Measurements from ENCODE around the gene MBP.

The MBP gene

GRCh38 chr18:77100751-77101355 is 31.7 kb downstream of the MBP start:
- DNase-seq (ENCODE audit: low read depth): no peak

- DNase-seq (ENCODE audit: low read depth): no peak
These were observed 32.9 kb downstream of the MBP start for GRCh38 chr18:77099485-77100370.

GRCh38 chr18:77098538-77099174 is 33.9 kb downstream of the MBP start:
- no peak for DNase-seq (ENCODE audit: low read depth)

- DNase-seq (ENCODE audit: low read depth): no peak
These were observed 34.6 kb downstream of the MBP start for GRCh38 chr18:77098029-77098428.

GRCh38 chr18:77096936-77097886 is 35.4 kb downstream of the MBP start:
- DNase-seq (ENCODE audit: low read depth): no peak

GRCh38 chr18:77095391-77096371 is 36.9 kb downstream of the MBP start:
- DNase-seq (ENCODE audit: low read depth): no peak

- no peak for DNase-seq (ENCODE audit: low read depth)
These were observed 39.0 kb downstream of the MBP start for GRCh38 chr18:77093586-77093985.

- DNase-seq (ENCODE audit: low read depth): no peak
These were observed 39.5 kb downstream of the MBP start for GRCh38 chr18:77093067-77093430.

GRCh38 chr18:77092104-77093066 is 40.2 kb downstream of the MBP start:
- DNase-seq (ENCODE audit: low read depth): no peak

GRCh38 chr18:77091366-77091765 is 41.2 kb downstream of the MBP start:
- DNase-seq (ENCODE audit: low read depth): no peak

- no peak for DNase-seq (ENCODE audit: low read depth)
These were observed 41.9 kb downstream of the MBP start for GRCh38 chr18:77090546-77091174.

- DNase-seq (ENCODE audit: low read depth): no peak
These were observed 42.8 kb downstream of the MBP start for GRCh38 chr18:77089723-77090285.

- no peak for DNase-seq (ENCODE audit: low read depth)
These were observed 43.4 kb downstream of the MBP start for GRCh38 chr18:77088963-77089722.

- no peak for DNase-seq (ENCODE audit: low read depth)
These were observed 45.0 kb downstream of the MBP start for GRCh38 chr18:77087393-77088141.

GRCh38 chr18:77086656-77087392 is 45.8 kb downstream of the MBP start:
- DNase-seq (ENCODE audit: low read depth): no peak

GRCh38 chr18:77086034-77086433 is 46.5 kb downstream of the MBP start:
- peak; percentile 64 for DNase-seq (ENCODE audit: low read depth)

- DNase-seq (ENCODE audit: low read depth): no peak
These were observed 47.9 kb downstream of the MBP start for GRCh38 chr18:77084688-77085035.

Measured in GM04504 (cell line).